B cell (primary cell): Measurements from ENCODE around the gene RNGTT. TPM values are rescaled to one million over a fixed set of nuclear protein-coding genes. Genes with fewer than 3 reads are reported as not detected.

Source experiments
- ATAC-seq: fragments of 200-7000 bp; cut with Tn5 transposase; one replicate; pipeline ENCODE4 v1.10.0; 2021; ENCODE audit warnings: low read depth, mild to moderate bottlenecking, moderate number of reproducible peaks, moderate library complexity
- CTCF ChIA-PET: fragments of 350-600 bp; sonication (Branson Sonifier 250); formaldehyde crosslinking; loops from one replicate; lab custom pipeline; 2021; ENCODE audit warnings: antibody characterized with exemption, inconsistent platforms; lab: Charles Lee
- POLR2A ChIA-PET: fragments of 350-600 bp; sonication (Branson Sonifier 250); formaldehyde crosslinking; loops from one replicate; lab custom pipeline; 2021; ENCODE audit warnings: antibody characterized with exemption; lab: Charles Lee
- DNase-seq: peaks from one replicate; pipeline ENCODE4 v3.0.0; 2013
- H2AFZ ChIP-seq: 2 replicates; pipeline ENCODE4 v1.6.1; 2012; ENCODE audit warnings: mild to moderate bottlenecking, low read depth, low read length; ENCODE audit not compliant: insufficient read depth, poor library complexity, severe bottlenecking
- H3K27ac ChIP-seq, 2 donors: 1 replicate in 1 of 2; 2 replicates in 1 of 2; pipeline ENCODE4 v1.5.1; 2012 to 2013; ENCODE audit warnings: low read length in 2 of 2, mild to moderate bottlenecking in 2 of 2, moderate library complexity in 1 of 2
- H3K27me3 ChIP-seq, 4 experiments: fragments of 200-600 bp in 1 of 4; sonication (generic) in 1 of 4; replicated peaks in 1 of 4; 1 replicate in 2 of 4; 2 replicates in 2 of 4; pipeline versions ENCODE4 v1.6.1 to v1.7.0; 2013 to 2016; ENCODE audit warnings: low read length in 3 of 4, mild to moderate bottlenecking in 2 of 4, mixed read lengths in 1 of 4, moderate library complexity in 1 of 4; ENCODE audit not compliant: insufficient read depth in 4 of 4, control insufficient read depth in 3 of 4; ENCODE audit errors: control extremely low read depth in 1 of 4
- H3K36me3 ChIP-seq, 2 experiments: replicated peaks in 1 of 2; 1 replicate in 1 of 2; 2 replicates in 1 of 2; pipeline versions ENCODE4 v1.6.1 to v1.7.1; 2013; ENCODE audit warnings: low read length in 1 of 2; ENCODE audit not compliant: insufficient read depth in 2 of 2, control insufficient read depth in 1 of 2; ENCODE audit errors: control extremely low read depth in 1 of 2, extremely low read depth in 1 of 2
- H3K4me1 ChIP-seq, 2 donors: fragments of 200-600 bp in 1 of 2; sonication (generic) in 1 of 2; 1 replicate in 1 of 2; 2 replicates in 1 of 2; pipeline versions ENCODE4 v1.5.1 to v1.6.1; 2013 to 2017; ENCODE audit warnings: low read length in 2 of 2; ENCODE audit not compliant: control insufficient read depth in 2 of 2, insufficient read depth in 2 of 2
- H3K4me2 ChIP-seq: replicated peaks from 2 replicates; pipeline ENCODE3; 2012; ENCODE audit warnings: mild to moderate bottlenecking, low read depth, low read length; ENCODE audit not compliant: poor library complexity, severe bottlenecking
- H3K4me3 ChIP-seq, 5 experiments: fragments of 200-600 bp in 1 of 5; sonication (generic) in 1 of 5; 1 replicate in 3 of 5; 2 replicates in 2 of 5; pipeline versions ENCODE4 v1.5.1 to v1.7.0; 2011 to 2016; ENCODE audit warnings: low read length in 4 of 5, mild to moderate bottlenecking in 4 of 5, low read depth in 2 of 5, control low read depth in 1 of 5, moderate library complexity in 1 of 5; ENCODE audit not compliant: insufficient read depth in 1 of 5; ENCODE audit errors: control extremely low read depth in 1 of 5, extremely low read depth in 1 of 5
- H3K79me2 ChIP-seq: fragments of 200-600 bp; sonication (generic); one replicate; pipeline ENCODE4 v1.6.0; 2016; ENCODE audit warnings: low read length; ENCODE audit not compliant: control insufficient read depth, insufficient read depth
- H3K9ac ChIP-seq: fragments of 200-600 bp; sonication (generic); 2 replicates; pipeline ENCODE4 v1.6.1; 2017; ENCODE audit warnings: mild to moderate bottlenecking, low read length, moderate library complexity
- H3K9me3 ChIP-seq, 3 donors: one replicate each; pipeline versions ENCODE4 v1.6.1 to v1.7.1; 2013; ENCODE audit warnings: low read length in 2 of 3; ENCODE audit not compliant: control insufficient read depth in 2 of 3, insufficient read depth in 1 of 3; ENCODE audit errors: control extremely low read depth in 1 of 3
- H4K20me1 ChIP-seq: 2 replicates; pipeline ENCODE4 v1.6.0; 2012; ENCODE audit warnings: mild to moderate bottlenecking, low read length; ENCODE audit not compliant: insufficient read depth, control insufficient read depth, poor library complexity, severe bottlenecking
- H3K27ac Mint-ChIP-seq: one replicate; pipeline ENCODE4 v1.8.0; 2021; ENCODE audit warnings: mixed read lengths
- H3K27me3 Mint-ChIP-seq: one replicate; pipeline ENCODE4 v1.8.0; 2021; ENCODE audit warnings: mixed read lengths
- H3K4me1 Mint-ChIP-seq: one replicate; pipeline ENCODE4 v1.8.0; 2021; ENCODE audit warnings: mixed read lengths
- H3K4me3 Mint-ChIP-seq: one replicate; pipeline ENCODE4 v1.8.0; 2021; ENCODE audit warnings: mixed read lengths
- H3K9me3 Mint-ChIP-seq: one replicate; pipeline ENCODE4 v1.8.0; 2022; ENCODE audit warnings: mixed read lengths; ENCODE audit not compliant: insufficient read depth
- EZH2 ChIP-seq: IDR thresholded peaks from 2 replicates; pipeline ENCODE4 v1.6.1; 2012; ENCODE audit warnings: borderline replicate concordance, low read depth, mild to moderate bottlenecking, moderate library complexity, low read length; ENCODE audit not compliant: insufficient read depth, poor library complexity, severe bottlenecking
- WGBS: methylation state at CpG from one replicate; pipeline ENCODE4 v1.1.5; 2013; ENCODE audit warnings: missing lambda C conversion rate; ENCODE audit not compliant: insufficient coverage; 5-methylcytosine and 5-hydroxymethylcytosine counted together
- intact Hi-C: fragments of 100-400 bp; cut with micrococcal nuclease; formaldehyde crosslinking; loops from one replicate; pipeline ENCODE4 v1.10.0; 2022
- polyA plus RNA-seq: library from polyadenylated mRNA; depleted of rRNA; stranded (reverse); fragments of >200 nt; gene quantifications from 2 replicates; pipeline ENCODE4 v1.2.3, GENCODE V29; 2012
- total RNA-seq, 2 donors: library from RNA; stranded (reverse); fragments of 120-200 nt in 1 of 2; gene quantifications; 1 replicate in 1 of 2; 2 replicates in 1 of 2; pipeline versions ENCODE4 v1.2.3 to v1.2.4, GENCODE V29; 2013 to 2022
- TF ChIP-seq, protein P1 (sequence below): fragments of 200-600 bp; IDR thresholded peaks from one replicate; pipeline ENCODE4 v1.8.0; 2022; ENCODE audit warnings: antibody characterized with exemption, mild to moderate bottlenecking

Gene RNGTT
- total and polyA plus RNA-seq, 2 donors (not counting 1 experiment from before 2014, with no cell fraction given) = 10.8 to 29.1 TPM

DNA sequence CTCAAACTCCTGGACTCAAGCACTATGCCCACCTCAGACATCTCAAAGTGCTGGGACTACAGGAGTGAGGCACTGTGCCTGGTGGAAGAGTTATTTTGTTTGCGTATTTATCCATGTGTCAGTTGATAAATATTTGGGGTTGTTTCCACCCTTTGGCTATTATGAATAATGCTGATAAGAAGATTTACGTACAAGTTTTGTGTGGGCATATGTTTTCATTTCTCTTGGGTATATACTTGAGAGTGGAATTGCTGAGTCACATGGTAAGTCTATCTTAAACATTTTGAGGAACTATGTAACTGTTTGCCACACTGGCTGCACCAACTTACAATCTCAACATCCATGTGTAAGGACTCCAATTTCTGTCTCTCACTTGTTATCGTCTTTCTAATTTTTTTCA lies 200.3 kb downstream of the RNGTT start:
- WGBS = no CpG with 5 or more reads among the region's 3 CpGs
- Mint-ChIP-seq H3K27ac (peak overlapping the region; percentile 75), H3K9me3 (peaks cover 3% of the 10 kb centered on the region), H3K4me1 (peaks cover 33% of the 10 kb centered on the region), H3K4me3 (peak overlapping the region; percentile 26), H3K27me3 (no peaks in the 10 kb centered on the region)
- DNase-seq (no peak), ATAC-seq (no peak)
- H3K9ac ChIP-seq = no peak overlapping the region
- H3K27ac ChIP-seq = no peak overlapping the region
- no peaks in the 10 kb centered on the region for H3K27me3 ChIP-seq
- peaks cover 0 to 3% (median 0%) of the 10 kb centered on the region in 3 donors for H3K9me3 ChIP-seq
- H4K20me1 ChIP-seq = no peaks in the 10 kb centered on the region
- peaks cover 16 to 18% of the 10 kb centered on the region in 2 donors for H3K4me1 ChIP-seq
- H3K4me3 ChIP-seq = no peak overlapping the region
- ChIA-PET CTCF (interaction anchor here (1.2 kb wide), 1 partner anchor 17 kb away, joined by 5 read pairs; no protein-coding TSS in a partner anchor), POLR2A (interaction anchor here (0.7 kb wide), 1 partner anchor 44 kb away, joined by 3 read pairs; no protein-coding TSS in a partner anchor)
- no peaks in the 10 kb centered on the region for H3K79me2 ChIP-seq
- H3K36me3 ChIP-seq = peaks cover 0 to 4% of the 10 kb centered on the region in 2 experiments
- no peak overlapping the region for H2AFZ ChIP-seq
- intact Hi-C loops = loop anchor here (5.0 to 10.0 kb wide), 2 partner anchors 138 to 836 kb away; no protein-coding TSS in a partner anchor
- H3K4me2 ChIP-seq = no peak overlapping the region
- TF ChIP-seq, protein P1, sequence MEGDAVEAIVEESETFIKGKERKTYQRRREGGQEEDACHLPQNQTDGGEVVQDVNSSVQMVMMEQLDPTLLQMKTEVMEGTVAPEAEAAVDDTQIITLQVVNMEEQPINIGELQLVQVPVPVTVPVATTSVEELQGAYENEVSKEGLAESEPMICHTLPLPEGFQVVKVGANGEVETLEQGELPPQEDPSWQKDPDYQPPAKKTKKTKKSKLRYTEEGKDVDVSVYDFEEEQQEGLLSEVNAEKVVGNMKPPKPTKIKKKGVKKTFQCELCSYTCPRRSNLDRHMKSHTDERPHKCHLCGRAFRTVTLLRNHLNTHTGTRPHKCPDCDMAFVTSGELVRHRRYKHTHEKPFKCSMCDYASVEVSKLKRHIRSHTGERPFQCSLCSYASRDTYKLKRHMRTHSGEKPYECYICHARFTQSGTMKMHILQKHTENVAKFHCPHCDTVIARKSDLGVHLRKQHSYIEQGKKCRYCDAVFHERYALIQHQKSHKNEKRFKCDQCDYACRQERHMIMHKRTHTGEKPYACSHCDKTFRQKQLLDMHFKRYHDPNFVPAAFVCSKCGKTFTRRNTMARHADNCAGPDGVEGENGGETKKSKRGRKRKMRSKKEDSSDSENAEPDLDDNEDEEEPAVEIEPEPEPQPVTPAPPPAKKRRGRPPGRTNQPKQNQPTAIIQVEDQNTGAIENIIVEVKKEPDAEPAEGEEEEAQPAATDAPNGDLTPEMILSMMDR = no peak
- no peak for TF ChIP-seq EZH2
